Measurements from ENCODE around the gene GSC2. TPM values are rescaled to one million over a fixed set of nuclear protein-coding genes. Genes with fewer than 3 reads are reported as not detected.

The GSC2 gene
- total and polyA plus RNA-seq, 9 of the 15 experiments (the other 6 are each of a cell fraction or from before 2014, with no cell fraction given) = not detected

DNA sequence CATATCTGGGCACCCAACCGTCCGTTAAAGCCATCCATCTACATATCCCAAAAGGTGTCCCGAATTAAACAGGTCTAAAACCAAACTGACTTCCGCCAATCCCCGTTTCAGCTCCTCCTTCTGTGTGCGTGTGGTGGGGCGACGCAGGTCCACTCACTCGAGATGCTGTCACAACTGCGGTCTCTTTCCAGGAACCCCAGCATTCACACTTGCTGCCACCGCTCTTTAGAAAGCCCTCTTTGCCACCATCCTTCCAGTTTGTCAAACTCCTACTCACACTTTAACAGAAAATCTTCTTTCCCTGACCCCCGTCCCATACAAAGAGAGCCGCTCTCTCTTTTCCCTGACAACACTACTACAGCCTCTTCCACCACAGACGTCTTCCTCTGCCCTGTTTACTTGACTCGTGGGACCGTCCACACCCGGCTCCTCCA, 6.1 kb downstream of the GSC2 start (continued):
- TF ChIP-seq, protein P1, sequence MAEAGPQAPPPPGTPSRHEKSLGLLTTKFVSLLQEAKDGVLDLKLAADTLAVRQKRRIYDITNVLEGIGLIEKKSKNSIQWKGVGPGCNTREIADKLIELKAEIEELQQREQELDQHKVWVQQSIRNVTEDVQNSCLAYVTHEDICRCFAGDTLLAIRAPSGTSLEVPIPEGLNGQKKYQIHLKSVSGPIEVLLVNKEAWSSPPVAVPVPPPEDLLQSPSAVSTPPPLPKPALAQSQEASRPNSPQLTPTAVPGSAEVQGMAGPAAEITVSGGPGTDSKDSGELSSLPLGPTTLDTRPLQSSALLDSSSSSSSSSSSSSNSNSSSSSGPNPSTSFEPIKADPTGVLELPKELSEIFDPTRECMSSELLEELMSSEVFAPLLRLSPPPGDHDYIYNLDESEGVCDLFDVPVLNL (CRISPR knock-in tag; IDR thresholded peaks at IDR 0.05; ENCODE audit: low read depth) = peak; percentile 68
- TF ChIP-seq, protein P2, sequence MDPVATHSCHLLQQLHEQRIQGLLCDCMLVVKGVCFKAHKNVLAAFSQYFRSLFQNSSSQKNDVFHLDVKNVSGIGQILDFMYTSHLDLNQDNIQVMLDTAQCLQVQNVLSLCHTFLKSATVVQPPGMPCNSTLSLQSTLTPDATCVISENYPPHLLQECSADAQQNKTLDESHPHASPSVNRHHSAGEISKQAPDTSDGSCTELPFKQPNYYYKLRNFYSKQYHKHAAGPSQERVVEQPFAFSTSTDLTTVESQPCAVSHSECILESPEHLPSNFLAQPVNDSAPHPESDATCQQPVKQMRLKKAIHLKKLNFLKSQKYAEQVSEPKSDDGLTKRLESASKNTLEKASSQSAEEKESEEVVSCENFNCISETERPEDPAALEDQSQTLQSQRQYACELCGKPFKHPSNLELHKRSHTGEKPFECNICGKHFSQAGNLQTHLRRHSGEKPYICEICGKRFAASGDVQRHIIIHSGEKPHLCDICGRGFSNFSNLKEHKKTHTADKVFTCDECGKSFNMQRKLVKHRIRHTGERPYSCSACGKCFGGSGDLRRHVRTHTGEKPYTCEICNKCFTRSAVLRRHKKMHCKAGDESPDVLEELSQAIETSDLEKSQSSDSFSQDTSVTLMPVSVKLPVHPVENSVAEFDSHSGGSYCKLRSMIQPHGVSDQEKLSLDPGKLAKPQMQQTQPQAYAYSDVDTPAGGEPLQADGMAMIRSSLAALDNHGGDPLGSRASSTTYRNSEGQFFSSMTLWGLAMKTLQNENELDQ (CRISPR knock-in tag; IDR thresholded peaks at IDR 0.05; ENCODE audit: borderline replicate concordance) = no peak
- TF ChIP-seq POLR3G (IDR thresholded peaks at IDR 0.05; ENCODE audit: extremely low read depth, insufficient read length, insufficient replicate concordance) (no peak), CREB1 (IDR thresholded peaks at IDR 0.05) (peak; percentile 62; the same call in 1 of the 2 replicates), CREB1 (CRISPR knock-in tag; IDR thresholded peaks at IDR 0.05) (no peak), FUS (optimal IDR thresholded peaks at IDR 0.05; ENCODE audit: low read depth, low read length) (no peak), ARHGAP35 (IDR thresholded peaks at IDR 0.05; ENCODE audit: partially characterized antibody) (peak; percentile 70), ETV1 (tag; conservative IDR thresholded peaks at IDR 0.05; ENCODE audit: low read depth) (0 out of 2 replicates have a peak, but pooled peaks have one; percentile 8), SAP30 (IDR thresholded peaks at IDR 0.05; ENCODE audit: borderline replicate concordance, insufficient read depth, low read depth, low read length, poor library complexity, severe bottlenecking) (no peak), ESRRB (CRISPR knock-in tag; IDR thresholded peaks at IDR 0.05; ENCODE audit: borderline replicate concordance) (no peak), SAFB (IDR thresholded peaks at IDR 0.05; ENCODE audit: borderline replicate concordance, low read depth, low read length) (no peak), CHD1 (IDR thresholded peaks at IDR 0.05; ENCODE audit: low read length) (peak; percentile 89), SMARCE1 (IDR thresholded peaks at IDR 0.05) (peak; percentile 56; the same call in 1 of the 2 replicates), HDGF (IDR thresholded peaks at IDR 0.05) (peak; percentile 97; the same call in 1 of the 2 replicates), XRCC5 (IDR thresholded peaks at IDR 0.05; ENCODE audit: low read depth, low read length) (no peak), NCOA4 (IDR thresholded peaks at IDR 0.05; ENCODE audit: partially characterized antibody) (peak; percentile 44), SRSF7 (optimal IDR thresholded peaks at IDR 0.05; ENCODE audit: low read depth, low read length) (no peak), LARP7 (IDR thresholded peaks at IDR 0.05) (peak; percentile 94), BCOR (IDR thresholded peaks at IDR 0.05) (0 out of 2 replicates have a peak, but pooled peaks have one; percentile 10)
- TF ChIP-seq, protein P3, sequence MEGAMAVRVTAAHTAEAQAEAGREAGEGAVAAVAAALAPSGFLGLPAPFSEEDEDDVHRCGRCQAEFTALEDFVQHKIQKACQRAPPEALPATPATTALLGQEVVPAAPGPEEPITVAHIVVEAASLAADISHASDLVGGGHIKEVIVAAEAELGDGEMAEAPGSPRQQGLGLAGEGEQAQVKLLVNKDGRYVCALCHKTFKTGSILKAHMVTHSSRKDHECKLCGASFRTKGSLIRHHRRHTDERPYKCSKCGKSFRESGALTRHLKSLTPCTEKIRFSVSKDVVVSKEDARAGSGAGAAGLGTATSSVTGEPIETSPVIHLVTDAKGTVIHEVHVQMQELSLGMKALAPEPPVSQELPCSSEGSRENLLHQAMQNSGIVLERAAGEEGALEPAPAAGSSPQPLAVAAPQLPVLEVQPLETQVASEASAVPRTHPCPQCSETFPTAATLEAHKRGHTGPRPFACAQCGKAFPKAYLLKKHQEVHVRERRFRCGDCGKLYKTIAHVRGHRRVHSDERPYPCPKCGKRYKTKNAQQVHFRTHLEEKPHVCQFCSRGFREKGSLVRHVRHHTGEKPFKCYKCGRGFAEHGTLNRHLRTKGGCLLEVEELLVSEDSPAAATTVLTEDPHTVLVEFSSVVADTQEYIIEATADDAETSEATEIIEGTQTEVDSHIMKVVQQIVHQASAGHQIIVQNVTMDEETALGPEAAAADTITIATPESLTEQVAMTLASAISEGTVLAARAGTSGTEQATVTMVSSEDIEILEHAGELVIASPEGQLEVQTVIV (CRISPR knock-in tag; IDR thresholded peaks at IDR 0.05; ENCODE audit: borderline replicate concordance) = no peak
- TF ChIP-seq, protein P4, sequence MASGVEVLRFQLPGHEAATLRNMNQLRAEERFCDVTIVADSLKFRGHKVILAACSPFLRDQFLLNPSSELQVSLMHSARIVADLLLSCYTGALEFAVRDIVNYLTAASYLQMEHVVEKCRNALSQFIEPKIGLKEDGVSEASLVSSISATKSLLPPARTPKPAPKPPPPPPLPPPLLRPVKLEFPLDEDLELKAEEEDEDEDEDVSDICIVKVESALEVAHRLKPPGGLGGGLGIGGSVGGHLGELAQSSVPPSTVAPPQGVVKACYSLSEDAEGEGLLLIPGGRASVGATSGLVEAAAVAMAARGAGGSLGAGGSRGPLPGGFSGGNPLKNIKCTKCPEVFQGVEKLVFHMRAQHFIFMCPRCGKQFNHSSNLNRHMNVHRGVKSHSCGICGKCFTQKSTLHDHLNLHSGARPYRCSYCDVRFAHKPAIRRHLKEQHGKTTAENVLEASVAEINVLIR (CRISPR knock-in tag; IDR thresholded peaks at IDR 0.05) = no peak

Measured in K562 (cell line).